Upper lobe of left lung (tissue), 4 donors: Measurements from ENCODE around the gene CHURC1.

Experiments used
- CTCF ChIP-seq, 6 experiments: fragments of 450-650 bp in 4 of 6; fragments of 200-600 bp in 2 of 6; sonication (generic) in 2 of 6; IDR thresholded peaks; one replicate each; pipeline ENCODE4 v1.5.1; 2016 to 2019; ENCODE audit warnings: antibody characterized with exemption in 6 of 6
- EP300 ChIP-seq, 4 donors: sonication (generic); formaldehyde crosslinking; IDR thresholded peaks; one replicate each; pipeline ENCODE4 v1.5.1; 2017; ENCODE audit warnings: antibody characterized with exemption in 4 of 4, control low read depth in 2 of 4
- POLR2A ChIP-seq, 4 donors: fragments of 450-650 bp; IDR thresholded peaks; one replicate each; pipeline ENCODE4 v1.5.1; 2016 to 2017; ENCODE audit warnings: antibody characterized with exemption in 4 of 4, mild to moderate bottlenecking in 2 of 4

- TF ChIP-seq CTCF (IDR thresholded peaks at IDR 0.05), result no peak
- no peak for TF ChIP-seq POLR2A (IDR thresholded peaks at IDR 0.05)
- no peak for TF ChIP-seq EP300 (IDR thresholded peaks at IDR 0.05)
These were observed 28.4 kb downstream of the CHURC1 start, which contains the start of gene GPX2 for GRCh38 chr14:64942531-64943111.
